Measurements from ENCODE around the gene MMEL1.
A peak's percentile ranks its signal among the peaks of the same experiment; 100 is the strongest.

The MMEL1 gene

GRCh38 chr1:2589431-2590232, 43.2 kb downstream of the MMEL1 start:
- no peak for DNase-seq

GRCh38 chr1:2588661-2589430, 44.0 kb downstream of the MMEL1 start:
- DNase-seq = no peak

- DNase-seq = no peak
Measured at GRCh38 chr1:2587860-2588571, 44.8 kb downstream of the MMEL1 start.

- no peak for DNase-seq
Measured at GRCh38 chr1:2587071-2587859, 45.6 kb downstream of the MMEL1 start.

- DNase-seq = peak; percentile 96
Measured at GRCh38 chr1:2586154-2587070, 46.4 kb downstream of the MMEL1 start, which contains the start of gene PRXL2B. Gene PRXL2B, plus strand, starts transcription at chr1:2586777. Its CDS starts 109 bp downstream, at chr1:2586886.

GRCh38 chr1:2585318-2586092, 47.3 kb downstream of the MMEL1 start:
- peak; percentile 71 for DNase-seq

GRCh38 chr1:2584686-2585317, 48.0 kb downstream of the MMEL1 start:
- no peak for DNase-seq

GRCh38 chr1:2583871-2584351, 48.9 kb downstream of the MMEL1 start:
- peak; percentile 58 for DNase-seq

GRCh38 chr1:2583331-2583791, 49.5 kb downstream of the MMEL1 start:
- DNase-seq = no peak

- no peak for DNase-seq
Measured at GRCh38 chr1:2582391-2582790, 50.4 kb downstream of the MMEL1 start.

GRCh38 chr1:2580691-2581090, 52.1 kb downstream of the MMEL1 start:
- DNase-seq = no peak

GRCh38 chr1:2578758-2579118, 54.1 kb downstream of the MMEL1 start:
- no peak for DNase-seq

GRCh38 chr1:2577565-2578075, 55.2 kb downstream of the MMEL1 start:
- peak; percentile 57 for DNase-seq

- DNase-seq = no peak
Measured at GRCh38 chr1:2575801-2576663, 56.8 kb downstream of the MMEL1 start.

- DNase-seq = no peak
Measured at GRCh38 chr1:2574350-2574749, 58.5 kb downstream of the MMEL1 start.

- DNase-seq = no peak
Measured at GRCh38 chr1:2573250-2573920, 59.4 kb downstream of the MMEL1 start.

- DNase-seq = no peak
Measured at GRCh38 chr1:2571348-2571747, 61.5 kb downstream of the MMEL1 start.

- no peak for DNase-seq
Measured at GRCh38 chr1:2570332-2570731, 62.5 kb downstream of the MMEL1 start.

All from activated CD4-positive, alpha-beta T cell treated with anti-CD3 and anti-CD28 coated beads, Interleukin-2, amount 50 U/mL, for 1 hour (primary cell).